HG02885 (cell line): Measurements from ENCODE around the gene ST6GALNAC3.

Experiments used
- ATAC-seq: cut with Tn5 transposase; IDR thresholded peaks from one replicate; pipeline ENCODE4 v1.9.1; 2021; ENCODE audit warnings: mild to moderate bottlenecking; ENCODE audit not compliant: unreplicated experiment, poor library complexity

ST6GALNAC3 gene

DNA sequence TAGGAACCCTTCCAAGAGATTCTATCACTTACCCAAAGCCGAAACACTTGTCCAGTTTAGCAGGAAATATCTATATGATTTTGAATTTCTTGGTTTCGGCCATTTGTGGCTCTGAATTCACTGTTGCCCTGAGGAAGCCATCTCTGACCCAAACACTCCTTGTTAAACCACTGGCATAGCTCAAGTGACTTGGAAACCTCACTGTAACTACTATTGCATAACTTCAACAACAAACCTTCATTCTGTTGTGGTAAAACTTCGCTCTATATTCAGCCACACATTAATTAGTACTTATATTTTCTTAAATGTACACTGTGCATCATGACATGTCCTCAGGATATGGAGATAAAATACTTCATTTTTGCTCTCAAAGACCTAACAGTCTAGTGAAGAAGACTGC is 63.2 kb downstream of the ST6GALNAC3 start:
- ATAC-seq, result no peak

DNA sequence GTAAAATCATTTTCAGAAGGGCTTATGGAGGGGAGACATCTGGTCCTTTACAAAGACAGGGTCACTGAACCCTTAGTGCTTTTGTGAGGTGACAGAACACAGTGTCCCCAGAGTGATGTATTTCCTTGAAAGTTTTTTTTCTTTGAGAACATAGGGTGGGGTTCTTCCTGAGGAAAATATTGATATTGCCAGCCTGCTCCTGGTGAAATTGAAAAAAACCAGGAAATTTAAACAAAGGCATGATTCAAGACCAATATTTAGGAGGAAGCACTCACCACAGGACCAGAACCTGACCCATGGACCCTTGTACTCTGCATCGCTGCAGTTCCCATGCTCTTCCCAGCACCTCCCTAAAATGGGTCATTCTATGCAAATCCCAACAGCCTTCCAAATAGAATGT is 63.7 kb downstream of the ST6GALNAC3 start:
- no peak for ATAC-seq

DNA sequence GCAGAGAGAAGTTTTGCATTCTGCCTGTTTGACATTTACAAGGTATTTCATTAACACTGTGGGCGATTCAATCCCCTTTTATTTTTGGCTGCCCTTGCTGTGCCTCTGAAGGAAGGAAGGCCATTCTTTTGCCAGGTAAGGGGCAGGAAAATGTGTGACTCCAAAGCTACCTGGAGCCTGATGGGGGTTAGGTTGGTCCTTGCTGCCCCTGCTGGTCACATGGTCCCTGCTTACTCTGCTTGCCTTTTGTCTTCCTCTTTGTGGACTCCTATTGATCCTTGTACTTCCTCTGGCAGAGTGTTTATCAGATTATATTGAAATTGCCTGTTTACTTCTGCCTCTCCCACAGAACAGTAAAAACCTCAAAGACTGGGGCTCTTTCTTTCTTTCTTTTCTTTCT is 65.7 kb downstream of the ST6GALNAC3 start:
- ATAC-seq, result no peak

DNA sequence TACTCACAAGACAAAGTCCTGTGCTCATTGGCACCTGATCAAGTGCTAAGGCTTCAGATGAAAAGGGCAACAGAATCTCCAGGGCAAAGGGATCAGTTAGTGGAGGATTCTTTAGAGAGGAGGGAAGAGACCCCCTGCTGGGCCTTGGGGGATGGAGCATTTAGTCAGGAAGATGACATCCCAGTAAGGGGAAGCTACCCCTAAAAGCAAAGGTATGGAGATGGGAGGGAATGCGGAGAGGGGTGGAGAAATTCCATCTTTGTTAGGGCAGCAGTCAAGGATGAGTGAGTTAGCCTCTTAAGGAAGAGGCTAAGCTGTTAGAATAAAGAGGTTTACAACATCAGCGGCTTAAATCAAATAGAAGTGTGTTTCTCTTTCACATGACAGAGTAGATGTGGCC is 67.4 kb downstream of the ST6GALNAC3 start:
- no peak for ATAC-seq

DNA sequence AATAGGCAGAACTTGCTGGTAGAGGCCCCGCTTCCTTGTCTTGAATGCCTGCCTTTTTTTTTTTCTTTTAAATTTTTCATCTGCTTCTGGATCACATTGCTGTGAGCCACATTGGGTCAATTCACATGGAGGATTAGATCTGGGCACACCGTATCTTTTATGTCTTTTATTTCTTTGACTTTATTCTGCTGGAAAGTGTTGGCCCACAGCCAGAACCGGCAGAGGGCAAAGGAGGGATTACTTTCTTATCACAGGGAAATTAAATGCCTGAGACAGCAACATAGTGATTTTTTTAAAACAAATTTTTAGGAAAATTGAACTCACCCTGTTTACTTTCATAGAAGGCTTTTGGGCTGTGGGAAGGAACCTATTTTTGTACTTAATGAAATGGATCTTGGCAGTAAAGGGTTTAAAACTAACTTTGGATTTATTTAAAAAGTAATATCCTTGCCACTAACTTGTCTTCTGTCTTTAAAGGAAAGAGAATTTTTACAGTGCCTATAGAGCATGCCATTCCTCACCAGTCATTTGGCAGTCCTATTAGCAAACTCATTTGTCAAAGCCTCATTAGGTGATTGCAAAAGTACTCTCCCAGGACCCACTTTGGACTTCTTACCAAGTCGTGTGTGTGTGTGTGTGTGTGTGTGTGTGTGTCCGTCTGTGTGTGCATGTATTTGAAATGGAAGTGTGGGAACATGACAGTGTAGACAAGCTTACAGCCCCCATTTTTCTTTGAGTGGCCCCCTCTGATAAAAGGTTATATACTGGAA is 68.4 kb downstream of the ST6GALNAC3 start:
- ATAC-seq, result no peak

DNA sequence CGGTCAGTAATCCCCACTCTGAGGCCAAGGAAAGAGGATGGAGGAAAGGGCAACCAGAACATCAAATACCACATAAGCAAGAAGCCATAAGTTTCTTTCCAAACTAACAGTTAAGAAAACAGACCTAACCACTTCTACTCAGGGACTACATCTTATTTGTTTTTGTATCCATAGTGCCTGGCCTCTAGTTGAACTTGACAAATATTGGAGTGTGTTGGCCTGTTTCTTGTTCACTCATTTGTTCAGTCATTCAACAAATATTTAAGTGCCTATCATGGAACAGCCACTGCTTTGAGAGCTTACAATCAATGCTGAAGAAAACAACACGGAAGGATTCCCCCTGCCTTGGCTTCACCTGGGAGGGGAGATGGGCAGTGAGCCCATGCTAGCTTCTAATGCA is 69.7 kb downstream of the ST6GALNAC3 start:
- no peak for ATAC-seq

DNA sequence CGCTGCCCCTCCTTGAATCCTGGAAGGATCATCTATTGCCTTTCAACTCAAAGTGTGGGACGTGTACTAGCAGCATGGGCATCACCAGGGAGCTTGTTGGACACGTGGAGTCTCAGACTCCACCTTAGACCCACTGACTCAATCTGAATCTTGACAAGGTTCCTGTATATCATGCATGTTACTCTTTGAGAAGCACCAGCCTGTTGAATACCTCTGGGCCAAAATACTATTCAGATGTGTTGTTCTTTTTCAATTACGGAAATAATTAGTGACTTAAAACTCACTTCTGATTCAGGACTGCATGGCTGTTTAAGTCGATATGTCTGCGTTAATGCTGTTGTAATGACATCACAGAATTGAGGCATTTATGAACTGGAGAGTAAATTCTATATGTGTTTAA is 70.8 kb downstream of the ST6GALNAC3 start:
- ATAC-seq, result no peak

DNA sequence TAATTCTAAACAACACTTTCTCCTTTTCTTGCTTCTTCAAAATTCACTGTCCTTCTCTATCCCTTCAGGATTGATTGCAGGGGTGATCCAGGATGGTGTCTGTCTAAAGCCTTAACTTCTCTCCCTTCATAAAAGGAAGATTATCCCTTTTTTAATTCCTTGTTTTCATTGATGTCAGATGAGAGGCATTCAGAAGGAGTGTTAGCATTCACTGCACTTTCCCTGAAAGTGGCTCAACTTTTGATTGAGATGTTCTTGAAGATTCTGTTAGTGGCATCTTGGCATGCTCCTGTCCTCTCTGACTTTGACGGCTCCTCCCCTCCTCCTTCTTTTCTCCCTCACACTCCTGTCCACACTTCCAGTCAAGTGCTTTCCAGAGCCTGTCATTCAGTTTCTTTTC is 71.6 kb downstream of the ST6GALNAC3 start:
- no peak for ATAC-seq

DNA sequence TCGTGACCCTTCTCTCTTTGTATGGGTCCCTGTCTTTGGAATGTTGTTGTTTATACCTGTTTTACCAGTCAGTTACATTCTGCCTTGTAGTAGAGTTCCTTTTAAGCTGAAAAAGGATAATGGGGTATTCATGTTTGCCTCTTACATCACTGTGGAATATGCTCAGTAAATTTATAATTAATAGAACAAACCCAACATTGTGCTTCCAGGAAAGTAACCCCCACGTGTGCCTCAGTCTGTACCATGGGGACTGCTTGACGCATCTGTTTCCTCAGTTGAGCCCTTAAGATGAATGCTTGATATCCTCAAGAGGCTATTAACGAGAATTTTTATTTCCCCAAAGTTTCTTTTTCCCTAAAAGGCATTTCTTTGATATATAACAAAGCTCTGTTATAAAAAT is 73.4 kb downstream of the ST6GALNAC3 start:
- no peak for ATAC-seq

DNA sequence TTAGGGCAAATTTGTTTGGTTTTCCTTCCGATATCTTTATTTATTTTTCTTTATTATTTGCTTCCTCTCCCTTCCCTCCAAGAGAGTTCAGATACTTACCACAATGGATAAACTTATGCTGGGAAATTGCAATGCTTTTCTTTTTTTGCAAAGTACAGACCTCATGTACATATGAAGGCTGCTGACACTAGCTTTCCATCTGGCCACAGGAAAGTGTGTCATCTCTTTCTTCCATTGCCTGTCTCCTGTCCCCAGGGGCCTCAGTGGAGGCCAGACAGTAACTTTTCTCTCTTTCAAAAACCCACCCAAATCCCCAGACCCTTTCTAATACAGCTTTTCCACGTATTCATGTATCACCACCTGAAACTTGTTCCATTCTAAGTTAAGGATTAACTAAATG is 73.9 kb downstream of the ST6GALNAC3 start:
- no peak for ATAC-seq

DNA sequence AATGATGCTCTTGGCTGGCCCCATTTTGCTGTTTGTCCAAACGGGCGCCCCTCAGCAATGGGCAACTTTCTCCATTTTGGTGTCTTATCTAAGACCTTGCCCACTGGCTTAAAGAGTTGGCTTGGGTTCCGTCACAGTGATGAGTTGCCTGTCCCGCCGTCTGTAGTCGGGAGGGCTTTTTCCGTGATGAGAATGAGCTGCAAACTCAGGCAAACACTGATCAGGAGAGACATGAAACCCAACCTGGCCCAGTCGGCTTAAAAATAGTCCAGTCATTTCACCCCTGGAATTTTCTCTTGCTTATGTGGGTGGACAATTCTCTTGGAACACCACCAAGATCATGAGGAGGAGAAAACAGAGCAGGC is 79.3 kb downstream of the ST6GALNAC3 start:
- no peak for ATAC-seq

DNA sequence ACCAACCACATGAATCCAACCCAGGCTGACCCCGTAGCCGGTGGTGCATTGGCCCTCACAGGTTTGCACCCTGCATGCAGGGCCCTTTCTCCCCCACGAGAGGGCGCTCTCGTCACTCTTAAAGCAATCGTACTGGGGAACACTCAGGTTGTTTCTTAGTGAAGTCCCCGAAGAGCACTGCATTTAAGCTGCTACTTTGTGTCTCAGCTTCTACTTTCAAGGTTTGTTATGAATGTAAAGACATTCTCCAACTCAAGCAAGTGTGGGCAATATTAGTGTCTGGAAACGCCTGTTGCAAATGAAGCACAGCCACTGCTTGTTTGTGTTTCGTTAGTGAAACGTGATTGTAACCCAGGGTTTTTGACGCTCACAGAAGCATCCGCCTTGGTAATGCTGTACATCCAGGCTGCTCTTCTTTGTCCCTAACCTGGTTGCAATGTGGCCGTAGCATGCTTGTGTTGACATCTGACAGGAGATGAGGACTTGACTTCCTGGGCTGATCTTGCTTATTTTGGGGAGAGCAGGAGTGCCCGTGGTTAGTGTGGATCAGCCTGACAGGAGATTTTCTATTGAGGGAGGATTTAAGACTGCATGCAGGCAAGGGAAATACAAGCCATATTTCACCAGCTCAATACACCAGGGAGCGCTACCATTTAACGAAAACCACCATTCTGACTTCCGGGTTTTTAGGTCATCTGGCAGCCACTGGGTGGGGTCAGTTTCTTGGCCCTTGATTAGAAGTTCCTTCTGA is 79.8 kb downstream of the ST6GALNAC3 start:
- peak; percentile 95 for ATAC-seq

DNA sequence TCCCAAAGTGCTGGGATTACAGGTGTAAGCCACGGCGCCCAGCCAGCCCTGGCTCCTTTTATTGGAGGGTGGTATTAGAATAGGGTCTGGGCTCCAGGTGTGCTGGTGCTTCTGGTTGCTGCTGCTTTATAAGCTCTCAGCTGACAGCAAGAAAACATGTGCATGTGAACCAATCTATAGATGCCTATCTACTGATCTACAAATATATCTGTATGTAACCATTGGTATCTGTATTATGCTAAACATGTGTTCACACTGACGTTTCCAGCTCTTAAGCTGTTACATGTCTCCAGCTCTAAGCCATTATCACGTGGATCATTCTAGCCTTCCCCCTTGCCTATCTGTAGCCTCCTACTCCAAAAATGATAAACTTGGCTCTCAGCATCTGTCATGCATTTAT is 82.4 kb downstream of the ST6GALNAC3 start:
- ATAC-seq, result no peak

DNA sequence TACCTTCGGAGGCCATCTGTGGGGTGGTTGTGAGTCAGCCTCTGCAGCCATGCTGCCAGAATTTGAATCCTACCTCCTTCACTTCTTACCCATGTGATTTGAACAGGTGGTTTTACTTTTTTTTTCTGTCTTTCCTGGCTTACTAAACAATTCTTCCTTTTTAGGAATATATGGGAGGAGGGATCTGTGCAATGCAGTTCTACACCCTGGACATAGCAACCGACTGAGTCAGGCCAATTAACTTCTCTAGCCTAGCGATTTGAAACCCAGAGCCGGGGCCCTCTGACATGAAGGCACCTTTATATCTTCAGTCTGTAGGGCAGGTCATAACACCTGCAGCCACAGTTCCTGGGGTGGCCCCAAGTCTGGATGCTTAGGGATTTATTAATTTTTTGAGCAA is 83.6 kb downstream of the ST6GALNAC3 start:
- no peak for ATAC-seq

DNA sequence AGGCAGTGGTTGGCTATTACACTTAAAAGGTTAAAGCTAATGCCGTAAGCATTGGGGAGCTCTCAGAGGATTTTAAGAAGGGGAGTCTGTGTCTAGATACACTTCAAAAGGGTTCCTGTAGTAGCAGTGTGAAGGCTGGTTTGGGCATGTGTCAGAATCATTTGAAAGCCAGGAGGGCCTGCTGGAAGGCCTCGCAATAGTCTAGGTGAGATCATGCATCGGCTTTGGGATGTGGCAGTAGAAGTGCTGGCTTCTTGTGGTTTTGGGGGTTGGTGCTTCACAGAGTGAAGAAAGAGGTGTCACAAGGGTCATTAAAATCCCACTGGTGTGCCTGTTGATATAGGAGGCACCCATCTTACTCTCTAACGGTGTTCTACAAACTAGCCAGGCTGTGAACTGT is 85.7 kb downstream of the ST6GALNAC3 start:
- ATAC-seq, result no peak

DNA sequence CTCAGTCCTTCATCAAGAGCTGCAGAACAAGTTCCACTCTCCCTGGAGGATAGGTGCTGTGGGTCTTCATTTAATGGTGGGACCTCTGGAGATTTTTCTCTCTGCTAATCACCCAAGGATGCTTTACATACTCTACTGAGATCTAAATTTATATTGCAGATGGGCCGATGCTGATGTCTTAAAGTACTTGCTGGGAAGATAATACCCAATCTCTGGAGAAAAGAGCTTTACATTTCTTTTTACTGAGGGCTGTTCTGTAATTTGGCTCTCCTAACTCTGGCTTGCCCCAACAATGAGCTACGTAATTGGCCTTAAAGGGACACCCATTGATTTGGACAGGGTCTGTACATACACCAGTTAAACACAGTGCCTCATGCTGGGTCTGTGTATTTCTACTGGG is 86.9 kb downstream of the ST6GALNAC3 start:
- ATAC-seq, result no peak

DNA sequence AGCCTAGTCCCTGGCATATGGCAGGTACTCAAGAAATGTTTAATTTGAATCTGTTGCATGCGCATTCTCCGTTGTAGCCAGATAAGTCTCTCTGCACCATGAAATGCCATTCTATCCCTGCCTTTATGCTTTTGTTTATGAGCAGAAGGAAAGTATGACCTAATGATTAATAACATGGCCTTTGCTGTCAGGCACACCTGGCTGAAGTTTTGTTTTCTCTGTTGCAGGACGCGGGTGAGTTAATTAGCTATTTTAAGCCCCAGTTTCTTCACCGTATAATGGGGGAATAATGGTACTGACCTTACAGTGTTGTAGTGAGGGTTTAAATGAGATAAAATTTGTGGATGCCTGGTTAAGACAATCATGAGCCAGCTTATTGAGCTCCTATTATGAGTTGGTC is 87.7 kb downstream of the ST6GALNAC3 start:
- ATAC-seq, result no peak

DNA sequence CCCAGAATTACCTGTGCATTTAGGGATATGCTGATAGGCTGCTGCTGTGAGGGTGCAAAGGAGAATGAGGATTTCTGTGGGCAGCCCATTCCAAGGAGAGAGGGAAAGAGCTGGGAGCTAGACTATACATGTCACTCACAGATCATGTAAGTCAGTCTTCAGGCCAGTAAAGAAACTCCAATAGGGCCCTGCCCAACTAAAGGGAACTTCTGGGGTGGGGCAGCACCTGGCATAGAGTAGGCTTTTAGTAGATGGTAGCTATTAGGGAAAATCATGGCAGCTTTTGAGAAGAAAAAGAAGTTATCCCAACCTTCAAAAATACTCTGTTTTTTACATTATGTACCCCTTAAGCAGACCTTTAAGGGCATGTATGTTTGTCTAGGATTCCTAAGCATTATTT is 89.6 kb downstream of the ST6GALNAC3 start:
- ATAC-seq, result no peak

DNA sequence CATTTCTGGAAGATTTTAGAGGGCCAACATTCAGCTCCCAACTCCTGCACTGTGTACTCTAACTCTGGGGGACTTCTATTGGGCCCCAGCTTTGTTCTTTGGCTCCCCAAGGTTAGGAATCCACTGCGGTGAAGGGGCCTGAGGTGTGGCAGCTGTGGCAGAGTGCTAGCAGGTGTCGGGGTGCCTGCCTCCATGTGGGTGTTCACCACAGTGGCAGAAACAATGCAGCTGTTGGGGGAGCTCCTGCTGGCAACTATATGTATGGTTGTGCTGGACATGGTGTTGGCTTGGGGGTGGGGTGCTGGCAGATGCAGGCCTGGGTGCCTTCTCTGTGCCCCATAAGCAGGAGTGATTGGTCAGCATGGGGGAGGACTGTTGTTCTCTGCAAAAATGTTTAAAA is 95.5 kb downstream of the ST6GALNAC3 start:
- no peak for ATAC-seq

DNA sequence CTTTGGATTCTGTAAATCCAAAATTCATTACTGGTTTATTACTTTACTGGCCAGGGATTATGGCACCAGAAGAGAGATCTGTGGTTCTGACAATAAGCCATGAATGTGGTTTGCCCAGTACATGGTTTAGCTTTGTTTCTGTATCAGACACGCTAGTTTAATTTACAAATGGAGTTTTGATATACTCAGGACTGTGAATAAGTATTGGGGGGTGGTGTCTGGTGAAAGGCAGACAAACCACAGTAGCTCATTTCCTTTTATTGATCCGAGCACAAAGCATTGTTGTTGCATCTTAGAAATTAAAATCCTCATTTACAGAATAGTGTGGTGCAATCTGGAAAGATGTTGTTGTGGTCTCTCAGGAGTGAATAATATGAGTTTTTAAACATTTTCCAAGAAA is 96.0 kb downstream of the ST6GALNAC3 start:
- no peak for ATAC-seq

DNA sequence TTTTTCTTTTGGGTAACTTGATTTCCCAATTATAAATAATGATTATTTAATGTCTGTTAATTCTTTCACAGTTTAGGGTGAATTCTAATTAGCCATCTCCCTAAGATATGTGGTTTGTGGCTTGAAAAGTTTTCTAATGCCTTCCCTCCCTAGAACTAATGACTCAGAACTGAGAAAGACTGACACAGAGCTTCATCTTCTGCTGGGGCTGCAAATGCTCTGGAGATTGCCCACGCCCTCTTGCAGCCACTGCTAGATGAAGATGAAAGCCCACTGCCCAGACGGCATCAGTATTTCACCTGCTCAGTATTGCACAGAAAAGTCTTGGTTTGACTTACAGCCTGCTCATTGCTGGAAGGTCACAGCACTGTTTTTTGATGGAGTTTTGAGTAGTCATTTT is 101.5 kb downstream of the ST6GALNAC3 start:
- ATAC-seq, result no peak

DNA sequence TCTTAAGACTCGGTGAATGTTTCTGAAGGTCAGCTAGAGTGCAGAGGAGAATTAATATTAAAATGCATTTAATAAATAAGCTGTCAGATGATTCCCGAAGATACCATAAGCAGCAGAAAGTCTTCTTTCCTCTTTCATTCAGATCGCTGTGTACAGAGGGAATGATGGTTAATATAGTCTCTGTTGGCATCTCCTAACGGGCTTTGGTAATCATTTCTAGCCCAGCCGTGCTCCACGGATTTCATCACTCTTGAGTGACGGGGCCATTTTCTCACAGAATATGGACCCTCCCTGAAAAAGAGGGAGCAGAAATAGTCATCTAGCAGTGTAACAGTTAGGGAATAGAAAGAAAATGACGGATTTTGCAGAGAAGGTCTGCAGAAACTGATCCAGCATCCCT is 103.1 kb downstream of the ST6GALNAC3 start:
- ATAC-seq, result no peak
